Measurements from ENCODE around the gene STK11IP.

DNA sequence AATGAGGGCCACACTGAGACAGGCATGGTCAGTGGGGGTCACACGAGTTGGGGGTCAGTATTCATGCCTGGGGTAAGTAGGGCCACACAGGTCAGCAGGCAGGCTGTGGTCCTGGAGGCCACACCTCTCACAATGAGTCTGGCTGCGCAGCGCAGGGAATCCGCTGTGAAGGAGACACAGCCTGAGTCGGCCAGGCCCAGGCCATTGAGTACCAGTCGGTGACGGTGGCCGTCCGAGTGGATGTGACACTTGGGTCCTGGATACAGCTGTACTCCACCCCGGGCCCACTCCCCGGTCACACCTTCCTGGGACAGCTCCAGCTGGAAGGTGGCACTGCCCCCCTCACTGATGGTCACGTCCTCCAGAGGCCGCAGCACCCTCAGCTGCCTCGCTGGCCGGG is 43.3 kb upstream of the STK11IP start:
- no peak for TF ChIP-seq YY1 (IDR thresholded peaks at IDR 0.05; ENCODE audit: low read depth, low read length)
- TF ChIP-seq FOXM1 (IDR thresholded peaks at IDR 0.05; ENCODE audit: low read depth, low read length), result no peak
- TF ChIP-seq, protein P1, sequence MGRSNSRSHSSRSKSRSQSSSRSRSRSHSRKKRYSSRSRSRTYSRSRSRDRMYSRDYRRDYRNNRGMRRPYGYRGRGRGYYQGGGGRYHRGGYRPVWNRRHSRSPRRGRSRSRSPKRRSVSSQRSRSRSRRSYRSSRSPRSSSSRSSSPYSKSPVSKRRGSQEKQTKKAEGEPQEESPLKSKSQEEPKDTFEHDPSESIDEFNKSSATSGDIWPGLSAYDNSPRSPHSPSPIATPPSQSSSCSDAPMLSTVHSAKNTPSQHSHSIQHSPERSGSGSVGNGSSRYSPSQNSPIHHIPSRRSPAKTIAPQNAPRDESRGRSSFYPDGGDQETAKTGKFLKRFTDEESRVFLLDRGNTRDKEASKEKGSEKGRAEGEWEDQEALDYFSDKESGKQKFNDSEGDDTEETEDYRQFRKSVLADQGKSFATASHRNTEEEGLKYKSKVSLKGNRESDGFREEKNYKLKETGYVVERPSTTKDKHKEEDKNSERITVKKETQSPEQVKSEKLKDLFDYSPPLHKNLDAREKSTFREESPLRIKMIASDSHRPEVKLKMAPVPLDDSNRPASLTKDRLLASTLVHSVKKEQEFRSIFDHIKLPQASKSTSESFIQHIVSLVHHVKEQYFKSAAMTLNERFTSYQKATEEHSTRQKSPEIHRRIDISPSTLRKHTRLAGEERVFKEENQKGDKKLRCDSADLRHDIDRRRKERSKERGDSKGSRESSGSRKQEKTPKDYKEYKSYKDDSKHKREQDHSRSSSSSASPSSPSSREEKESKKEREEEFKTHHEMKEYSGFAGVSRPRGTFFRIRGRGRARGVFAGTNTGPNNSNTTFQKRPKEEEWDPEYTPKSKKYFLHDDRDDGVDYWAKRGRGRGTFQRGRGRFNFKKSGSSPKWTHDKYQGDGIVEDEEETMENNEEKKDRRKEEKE (IDR thresholded peaks at IDR 0.05), result no peak
- no peak for TF ChIP-seq ASH2L (IDR thresholded peaks at IDR 0.05; ENCODE audit: borderline replicate concordance, low read depth)
- no peak for TF ChIP-seq NRF1 (conservative IDR thresholded peaks at IDR 0.05; ENCODE audit: low read depth, low read length)
- TF ChIP-seq POLR2A (IDR thresholded peaks at IDR 0.05; ENCODE audit: low read depth, low read length), result no peak
- TF ChIP-seq TCF7 (IDR thresholded peaks at IDR 0.05; ENCODE audit: borderline replicate concordance), result no peak
- no peak for TF ChIP-seq ATF7 (IDR thresholded peaks at IDR 0.05; ENCODE audit: low read depth)
- no peak for TF ChIP-seq GABPA (IDR thresholded peaks at IDR 0.05; ENCODE audit: low read depth)
- TF ChIP-seq, protein P2, sequence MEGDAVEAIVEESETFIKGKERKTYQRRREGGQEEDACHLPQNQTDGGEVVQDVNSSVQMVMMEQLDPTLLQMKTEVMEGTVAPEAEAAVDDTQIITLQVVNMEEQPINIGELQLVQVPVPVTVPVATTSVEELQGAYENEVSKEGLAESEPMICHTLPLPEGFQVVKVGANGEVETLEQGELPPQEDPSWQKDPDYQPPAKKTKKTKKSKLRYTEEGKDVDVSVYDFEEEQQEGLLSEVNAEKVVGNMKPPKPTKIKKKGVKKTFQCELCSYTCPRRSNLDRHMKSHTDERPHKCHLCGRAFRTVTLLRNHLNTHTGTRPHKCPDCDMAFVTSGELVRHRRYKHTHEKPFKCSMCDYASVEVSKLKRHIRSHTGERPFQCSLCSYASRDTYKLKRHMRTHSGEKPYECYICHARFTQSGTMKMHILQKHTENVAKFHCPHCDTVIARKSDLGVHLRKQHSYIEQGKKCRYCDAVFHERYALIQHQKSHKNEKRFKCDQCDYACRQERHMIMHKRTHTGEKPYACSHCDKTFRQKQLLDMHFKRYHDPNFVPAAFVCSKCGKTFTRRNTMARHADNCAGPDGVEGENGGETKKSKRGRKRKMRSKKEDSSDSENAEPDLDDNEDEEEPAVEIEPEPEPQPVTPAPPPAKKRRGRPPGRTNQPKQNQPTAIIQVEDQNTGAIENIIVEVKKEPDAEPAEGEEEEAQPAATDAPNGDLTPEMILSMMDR (IDR thresholded peaks at IDR 0.05 in 2 of 3, conservative IDR thresholded peaks at IDR 0.05 in 1 of 3; ENCODE audit: control insufficient read depth in 2 of 3, extremely low read depth in 1 of 3, insufficient read depth in 1 of 3, low read depth in 3 of 3, low read length in 3 of 3), result no peak
- no peak for TF ChIP-seq POU2F2 (IDR thresholded peaks at IDR 0.05; ENCODE audit: borderline replicate concordance, low read depth, low read length)
